Stimulated activated CD8-positive, alpha-beta memory T cell treated with anti-CD3 and anti-CD28 coated beads, Interleukin-15, amount 100 ng/mL, for 48 hours (primary cell): ENCODE results near the gene ATF3.

Experiments
- DNase-seq, 2 donors: peaks; one replicate each; pipeline ENCODE4 v3.0.0-alpha.2; 2020; ENCODE audit warnings: low read depth in 2 of 2

Gene ATF3

GRCh38 chr1:212608392-212608958, at the start of gene ATF3:
Gene ATF3 (plus strand): TSS chr1:212608761. CDS start chr1:212615022, 6,261 bp downstream.
- peak; percentile 91 to 93 for DNase-seq

GRCh38 chr1:212559929-212560328, 48.6 kb upstream of the ATF3 start:
- DNase-seq: no peak

GRCh38 chr1:212560933-212561460, 47.6 kb upstream of the ATF3 start:
- no peak for DNase-seq

- no peak for DNase-seq
Measured at GRCh38 chr1:212561501-212561931, 47.0 kb upstream of the ATF3 start.

GRCh38 chr1:212562771-212563170, 45.8 kb upstream of the ATF3 start:
- DNase-seq: no peak

GRCh38 chr1:212565079-212565478, 43.5 kb upstream of the ATF3 start:
- DNase-seq: no peak

GRCh38 chr1:212565571-212566305, 42.8 kb upstream of the ATF3 start:
- DNase-seq: no peak

- DNase-seq: peak; percentile 54 to 56
Measured at GRCh38 chr1:212566522-212567479, 41.8 kb upstream of the ATF3 start.

GRCh38 chr1:212567638-212568037, 40.9 kb upstream of the ATF3 start:
- DNase-seq: no peak

- no peak for DNase-seq
Measured at GRCh38 chr1:212568978-212569537, 39.5 kb upstream of the ATF3 start.

GRCh38 chr1:212574732-212575131, 33.8 kb upstream of the ATF3 start:
- no peak for DNase-seq

- no peak for DNase-seq
Measured at GRCh38 chr1:212575333-212575732, 33.2 kb upstream of the ATF3 start.

GRCh38 chr1:212578041-212578440, 30.5 kb upstream of the ATF3 start:
- no peak for DNase-seq

GRCh38 chr1:212581034-212581433, 27.5 kb upstream of the ATF3 start:
- no peak for DNase-seq

GRCh38 chr1:212582291-212582690, 26.3 kb upstream of the ATF3 start:
- DNase-seq: no peak

- no peak for DNase-seq
Measured at GRCh38 chr1:212582808-212583615, 25.5 kb upstream of the ATF3 start.

- no peak for DNase-seq
Measured at GRCh38 chr1:212583643-212584042, 24.9 kb upstream of the ATF3 start.

GRCh38 chr1:212584092-212584886, 24.3 kb upstream of the ATF3 start:
- no peak for DNase-seq

GRCh38 chr1:212585210-212585609, 23.4 kb upstream of the ATF3 start:
- no peak for DNase-seq
